Astrocyte (in vitro differentiated cells and primary cell): ENCODE results near the gene RBM19. TPM values are rescaled to one million over a fixed set of nuclear protein-coding genes. Genes with fewer than 3 reads are reported as not detected.

Experiments used
- DNase-seq: peaks from one replicate; pipeline ENCODE4 v3.0.0-alpha.2; 2010; ENCODE audit warnings: low read depth
- FAIRE-seq: peaks from 2 replicates; lab custom pipeline; 2011; peaks lifted over from hg19 to GRCh38; lab: Jason Lieb, UNC
- H2AFZ ChIP-seq: 2 replicates; pipeline ENCODE4 v1.6.0; 2012; ENCODE audit warnings: low read depth, low read length, inconsistent platforms
- H3K27ac ChIP-seq: 2 replicates; pipeline ENCODE4 v1.5.1; 2011; ENCODE audit warnings: low read depth, low read length, inconsistent platforms
- H3K27me3 ChIP-seq: 2 replicates; pipeline ENCODE4 v1.6.0; 2011; ENCODE audit warnings: low read length, inconsistent platforms; ENCODE audit not compliant: insufficient read depth
- H3K36me3 ChIP-seq: 2 replicates; pipeline ENCODE4 v1.5.1; 2011; ENCODE audit warnings: low read length, inconsistent platforms; ENCODE audit not compliant: insufficient read depth
- H3K4me1 ChIP-seq: 2 replicates; pipeline ENCODE4 v1.5.1; 2011; ENCODE audit warnings: low read length, inconsistent platforms; ENCODE audit not compliant: insufficient read depth
- H3K4me2 ChIP-seq: 2 replicates; pipeline ENCODE4 v1.6.0; 2012; ENCODE audit warnings: low read length, inconsistent platforms
- H3K4me3 ChIP-seq: 2 replicates; pipeline ENCODE4 v1.5.1; 2011; ENCODE audit warnings: low read depth, mild to moderate bottlenecking, low read length, inconsistent platforms; ENCODE audit not compliant: insufficient read depth
- H3K79me2 ChIP-seq: 2 replicates; pipeline ENCODE4 v1.6.0; 2012; ENCODE audit warnings: mild to moderate bottlenecking, low read length, inconsistent platforms; ENCODE audit not compliant: insufficient read depth
- H3K9ac ChIP-seq: 2 replicates; pipeline ENCODE4 v1.6.0; 2012; ENCODE audit warnings: mild to moderate bottlenecking, low read length, inconsistent platforms
- H3K9me3 ChIP-seq: 2 replicates; pipeline ENCODE4 v1.5.1; 2012; ENCODE audit warnings: low read depth, mild to moderate bottlenecking, low read length, inconsistent platforms; ENCODE audit not compliant: insufficient read depth
- H4K20me1 ChIP-seq: 2 replicates; pipeline ENCODE4 v1.6.0; 2012; ENCODE audit warnings: low read length, inconsistent platforms; ENCODE audit not compliant: insufficient read depth
- H3K27ac Mint-ChIP-seq: one replicate; pipeline ENCODE4 v1.8.0; 2021; ENCODE audit warnings: mild to moderate bottlenecking, mixed read lengths; ENCODE audit not compliant: unreplicated experiment
- H3K27me3 Mint-ChIP-seq: one replicate; pipeline ENCODE4 v1.8.0; 2021; ENCODE audit warnings: low read depth, mixed read lengths; ENCODE audit not compliant: unreplicated experiment
- H3K36me3 Mint-ChIP-seq: one replicate; pipeline ENCODE4 v1.8.0; 2021; ENCODE audit warnings: low read depth, mixed read lengths; ENCODE audit not compliant: unreplicated experiment
- H3K4me1 Mint-ChIP-seq: one replicate; pipeline ENCODE4 v1.8.0; 2021; ENCODE audit warnings: low read depth, mixed read lengths; ENCODE audit not compliant: unreplicated experiment
- H3K4me3 Mint-ChIP-seq: one replicate; pipeline ENCODE4 v1.8.0; 2021; ENCODE audit warnings: mild to moderate bottlenecking, moderate library complexity, mixed read lengths; ENCODE audit not compliant: unreplicated experiment
- H3K9me3 Mint-ChIP-seq: one replicate; pipeline ENCODE4 v1.8.0; 2021; ENCODE audit warnings: mild to moderate bottlenecking, mixed read lengths; ENCODE audit not compliant: unreplicated experiment
- CTCF ChIP-seq: IDR thresholded peaks from 2 replicates; pipeline ENCODE4 v1.5.1; 2011; ENCODE audit warnings: low read depth, mild to moderate bottlenecking, inconsistent platforms, low read length, moderate library complexity; ENCODE audit not compliant: insufficient read depth
- EZH2 ChIP-seq: IDR thresholded peaks from 2 replicates; pipeline ENCODE4 v1.6.1; 2012; ENCODE audit warnings: mild to moderate bottlenecking, low read length, inconsistent platforms; ENCODE audit not compliant: insufficient read depth
- total RNA-seq: library from RNA; stranded (reverse); gene quantifications from 2 replicates; pipeline ENCODE4 v1.2.1, GENCODE V29; 2021

The RBM19 gene
- total RNA-seq, 1 donor from 2014 or later, result 32.3 TPM

- Mint-ChIP-seq H3K27me3 (peaks cover 53% of the 10 kb centered on the region), H3K4me3 (no peak overlapping the region), H3K4me1 (no peaks in the 10 kb centered on the region), H3K36me3 (no peaks in the 10 kb centered on the region), H3K27ac (no peak overlapping the region), H3K9me3 (peaks cover 2% of the 10 kb centered on the region)
- Histone ChIP-seq H3K4me2 (no peak overlapping the region), H3K79me2 (no peaks in the 10 kb centered on the region), H3K4me1 (no peaks in the 10 kb centered on the region), H2AFZ (no peak overlapping the region), H3K9ac (no peak overlapping the region), H3K9me3 (no peaks in the 10 kb centered on the region), H4K20me1 (no peaks in the 10 kb centered on the region), H3K4me3 (no peak overlapping the region), H3K27ac (no peak overlapping the region), H3K36me3 (no peaks in the 10 kb centered on the region), H3K27me3 (no peaks in the 10 kb centered on the region)
- no peak for DNase-seq
- no peak for FAIRE-seq
- TF ChIP-seq CTCF, result no peak
- no peak for TF ChIP-seq EZH2
Observed at GRCh38 chr12:114013575-114014345, 47.6 kb upstream of the RBM19 start.

- no peak overlapping the region for H2AFZ ChIP-seq
- H3K79me2 ChIP-seq, result no peaks in the 10 kb centered on the region
- no peaks in the 10 kb centered on the region for H3K4me1 Mint-ChIP-seq
- no peaks in the 10 kb centered on the region for H3K9me3 ChIP-seq
- H3K27ac ChIP-seq, result no peak overlapping the region
- no peaks in the 10 kb centered on the region for H3K36me3 Mint-ChIP-seq
- no peak for TF ChIP-seq CTCF
- TF ChIP-seq EZH2, result no peak
- no peak overlapping the region for H3K9ac ChIP-seq
- FAIRE-seq (no peak), DNase-seq (no peak)
- H3K4me2 ChIP-seq, result no peak overlapping the region
- no peaks in the 10 kb centered on the region for H3K36me3 ChIP-seq
- no peak overlapping the region for H3K4me3 ChIP-seq
- peaks cover 53% of the 10 kb centered on the region for H3K27me3 Mint-ChIP-seq
- H3K4me1 ChIP-seq, result no peaks in the 10 kb centered on the region
- no peak overlapping the region for H3K27ac Mint-ChIP-seq
- peaks cover 2% of the 10 kb centered on the region for H3K9me3 Mint-ChIP-seq
- no peak overlapping the region for H3K4me3 Mint-ChIP-seq
- no peaks in the 10 kb centered on the region for H3K27me3 ChIP-seq
- H4K20me1 ChIP-seq, result no peaks in the 10 kb centered on the region
Observed at GRCh38 chr12:114012744-114013431, 46.8 kb upstream of the RBM19 start.
